Measurements from ENCODE around the gene RBM26. TPM values are rescaled to one million over a fixed set of nuclear protein-coding genes. Genes with fewer than 3 reads are reported as not detected.
A peak's percentile ranks its signal among the peaks of the same experiment; 100 is the strongest.

The RBM26 gene, protein sequence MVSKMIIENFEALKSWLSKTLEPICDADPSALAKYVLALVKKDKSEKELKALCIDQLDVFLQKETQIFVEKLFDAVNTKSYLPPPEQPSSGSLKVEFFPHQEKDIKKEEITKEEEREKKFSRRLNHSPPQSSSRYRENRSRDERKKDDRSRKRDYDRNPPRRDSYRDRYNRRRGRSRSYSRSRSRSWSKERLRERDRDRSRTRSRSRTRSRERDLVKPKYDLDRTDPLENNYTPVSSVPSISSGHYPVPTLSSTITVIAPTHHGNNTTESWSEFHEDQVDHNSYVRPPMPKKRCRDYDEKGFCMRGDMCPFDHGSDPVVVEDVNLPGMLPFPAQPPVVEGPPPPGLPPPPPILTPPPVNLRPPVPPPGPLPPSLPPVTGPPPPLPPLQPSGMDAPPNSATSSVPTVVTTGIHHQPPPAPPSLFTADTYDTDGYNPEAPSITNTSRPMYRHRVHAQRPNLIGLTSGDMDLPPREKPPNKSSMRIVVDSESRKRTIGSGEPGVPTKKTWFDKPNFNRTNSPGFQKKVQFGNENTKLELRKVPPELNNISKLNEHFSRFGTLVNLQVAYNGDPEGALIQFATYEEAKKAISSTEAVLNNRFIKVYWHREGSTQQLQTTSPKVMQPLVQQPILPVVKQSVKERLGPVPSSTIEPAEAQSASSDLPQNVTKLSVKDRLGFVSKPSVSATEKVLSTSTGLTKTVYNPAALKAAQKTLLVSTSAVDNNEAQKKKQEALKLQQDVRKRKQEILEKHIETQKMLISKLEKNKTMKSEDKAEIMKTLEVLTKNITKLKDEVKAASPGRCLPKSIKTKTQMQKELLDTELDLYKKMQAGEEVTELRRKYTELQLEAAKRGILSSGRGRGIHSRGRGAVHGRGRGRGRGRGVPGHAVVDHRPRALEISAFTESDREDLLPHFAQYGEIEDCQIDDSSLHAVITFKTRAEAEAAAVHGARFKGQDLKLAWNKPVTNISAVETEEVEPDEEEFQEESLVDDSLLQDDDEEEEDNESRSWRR
- total RNA-seq (10 to 100 TPM; 66.1 to 67.5 TPM), polyA plus RNA-seq (ENCODE audit: insufficient read depth, low read depth, low replicate concordance) (37.6 TPM)
- long read RNA-seq, donor 1, full-length matches to known transcripts: 12 of 46 reads
- long read RNA-seq, donor 1, partial matches to known transcripts: 34 of 46 reads
- long read RNA-seq, donor 1, other reads (novel, unspliced or antisense): 0 of 46 reads
- long read RNA-seq, donor 2, full-length matches to known transcripts: 6 of 12 reads
- long read RNA-seq, donor 2, partial matches to known transcripts: 6 of 12 reads
- long read RNA-seq, donor 2, other reads (novel, unspliced or antisense): 0 of 12 reads

- Histone ChIP-seq H3K36me3 (ENCODE audit: low read depth, missing control alignments) (no peaks in the 10 kb centered on the region), H3K4me3 (peak within 1 kb of the TSS; percentile 82 to 99), H3K9me3 (no peaks in the 10 kb centered on the region), H3K27ac (peak within 1 kb of the TSS; percentile 94 to 98), H3K27me3 (no peaks in the 10 kb centered on the region), H3K4me1 (peaks cover 23% of the 10 kb centered on the region)
- DNase-seq: peak; percentile 95
- peak in 1 of 3 experiments; percentile 9 for TF ChIP-seq CTCF (IDR thresholded peaks at IDR 0.05)
- peak; percentile 21 for TF ChIP-seq POLR2A (IDR thresholded peaks at IDR 0.05)
- intact Hi-C loops (cut with DNase I; ENCODE audit: low total_unique reads): no loop called here
- 0 to 1% methylated on average over 23 to 59 of the region's 72 CpGs for WGBS, 2 donors
These were observed at the start of gene RBM26 for GRCh38 chr13:79405831-79406596. Gene RBM26 (minus strand): TSS chr13:79406255. CDS start chr13:79405774, 481 bp downstream.

DNA sequence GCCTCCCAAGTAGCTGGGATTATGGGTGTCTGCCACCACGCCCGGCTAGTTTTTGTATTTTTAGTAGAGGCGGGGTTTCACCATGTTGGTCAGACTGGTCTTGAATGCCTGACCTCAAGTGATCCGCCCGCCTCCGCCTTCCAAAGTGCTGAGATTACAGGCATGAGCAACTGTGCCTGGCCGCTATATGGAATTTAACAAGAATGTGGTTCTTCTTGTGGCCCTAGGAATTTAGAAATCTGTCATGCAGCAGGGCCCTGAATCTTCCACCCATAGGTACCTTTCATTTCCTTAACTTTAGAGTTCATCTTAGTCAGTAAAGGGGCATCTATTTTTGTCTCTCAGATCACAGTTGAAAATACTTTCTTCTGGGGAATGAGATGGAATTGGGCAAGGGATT, 49.3 kb upstream of the RBM26 start:
- no peak for TF ChIP-seq CTCF (IDR thresholded peaks at IDR 0.05)
- no peak for TF ChIP-seq POLR2A (IDR thresholded peaks at IDR 0.05)
- no peaks in the 10 kb centered on the region for H3K27me3 ChIP-seq
- no peaks in the 10 kb centered on the region for H3K9me3 ChIP-seq
- no peaks in the 10 kb centered on the region for H3K4me1 ChIP-seq
- WGBS, 2 donors: 93 to 95% methylated on average over 7 of the region's 7 CpGs
- H3K4me3 ChIP-seq: no peak overlapping the region
- H3K36me3 ChIP-seq (ENCODE audit: low read depth, missing control alignments): no peaks in the 10 kb centered on the region
- intact Hi-C loops (cut with DNase I; ENCODE audit: low total_unique reads): no loop called here
- DNase-seq: no peak
- H3K27ac ChIP-seq: no peak overlapping the region

DNA sequence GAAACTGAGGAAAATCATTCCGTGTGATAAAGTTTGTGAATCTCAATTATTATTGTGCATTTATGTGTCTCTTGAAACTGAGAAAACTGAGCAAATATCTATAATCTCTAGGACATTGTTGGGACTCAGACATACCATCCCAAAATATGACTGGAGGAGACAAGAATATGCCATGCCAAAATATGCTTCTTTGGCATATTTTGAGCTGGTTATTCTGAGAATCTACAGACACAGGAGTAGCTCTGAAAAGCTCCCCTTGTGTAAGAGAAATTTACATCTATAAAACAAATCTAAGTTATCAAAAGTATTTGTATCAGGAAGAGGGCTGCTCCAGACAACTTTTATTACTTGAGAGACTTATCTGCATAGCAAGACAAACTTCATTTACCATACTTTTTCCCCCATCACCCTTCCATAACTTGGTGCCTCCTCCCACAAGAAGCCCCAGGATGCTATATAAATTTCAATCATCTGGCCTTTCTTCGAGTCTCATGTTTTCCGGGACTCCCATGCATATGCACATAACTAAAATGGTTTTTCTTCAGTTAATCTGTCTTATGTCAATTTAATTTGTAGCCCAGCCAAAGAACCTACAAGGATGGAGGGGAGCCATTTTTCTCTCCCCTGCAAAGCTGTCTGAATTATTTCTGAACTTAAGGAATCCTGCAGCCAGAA, 46.3 kb upstream of the RBM26 start:
- Histone ChIP-seq H3K27ac (no peak overlapping the region), H3K9me3 (no peaks in the 10 kb centered on the region), H3K4me3 (no peak overlapping the region), H3K27me3 (no peaks in the 10 kb centered on the region), H3K36me3 (ENCODE audit: low read depth, missing control alignments) (no peaks in the 10 kb centered on the region), H3K4me1 (no peaks in the 10 kb centered on the region)
- intact Hi-C loops (cut with DNase I; ENCODE audit: low total_unique reads): no loop called here
- no peak for TF ChIP-seq CTCF (IDR thresholded peaks at IDR 0.05)
- TF ChIP-seq POLR2A (IDR thresholded peaks at IDR 0.05): no peak
- no peak for DNase-seq
- WGBS, 2 donors: 50 to 55% methylated on average over 3 of the region's 3 CpGs

All from testis (tissue), 5 donors.